K562 (cell line): ENCODE data around the gene RBM18. TPM values are rescaled to one million over a fixed set of nuclear protein-coding genes. Genes with fewer than 3 reads are reported as not detected.

Experiments used
- polyA plus RNA-seq, 8 experiments: library from polyadenylated mRNA; depleted of rRNA in 4 of 8; stranded (reverse) in 5 of 8; unstranded in 3 of 8; fragments of >200 nt; fragmentation: Nextera tagmentation in 2 of 8; fragmentation: Illumina TruSeq in 1 of 8; extraction: Ambion mirVana in 2 of 8; extraction: Trizol in 1 of 8; gene quantifications; 2 replicates each; pipeline versions ENCODE4 v1.2.1 to v1.2.3, GENCODE V29; 2011 to 2014; ENCODE audit warnings: inconsistent platforms in 1 of 8, missing spikeins in 1 of 8
- total RNA-seq, 7 experiments: library from RNA; depleted of rRNA in 6 of 7; stranded (reverse); fragments of >200 nt in 6 of 7; fragmentation: Illumina TruSeq in 2 of 7; extraction: Trizol in 2 of 7; gene quantifications; 2 replicates each; pipeline versions ENCODE4 v1.2.1 to v1.2.3, GENCODE V29; 2011 to 2021; ENCODE audit warnings: low replicate concordance in 1 of 7
- TF ChIP-seq, protein P1 (sequence below): fragments of 200-600 bp; sonication (generic); IDR thresholded peaks from one replicate; pipeline ENCODE4 v1.6.1; 2012; ENCODE audit warnings: mild to moderate bottlenecking, low read depth, low read length, inconsistent platforms

Gene RBM18
- total and polyA plus RNA-seq, 9 of the 15 experiments (the other 6 are each of a cell fraction or from before 2014, with no cell fraction given): 7.9 to 86.3 (median 34.0) TPM

DNA sequence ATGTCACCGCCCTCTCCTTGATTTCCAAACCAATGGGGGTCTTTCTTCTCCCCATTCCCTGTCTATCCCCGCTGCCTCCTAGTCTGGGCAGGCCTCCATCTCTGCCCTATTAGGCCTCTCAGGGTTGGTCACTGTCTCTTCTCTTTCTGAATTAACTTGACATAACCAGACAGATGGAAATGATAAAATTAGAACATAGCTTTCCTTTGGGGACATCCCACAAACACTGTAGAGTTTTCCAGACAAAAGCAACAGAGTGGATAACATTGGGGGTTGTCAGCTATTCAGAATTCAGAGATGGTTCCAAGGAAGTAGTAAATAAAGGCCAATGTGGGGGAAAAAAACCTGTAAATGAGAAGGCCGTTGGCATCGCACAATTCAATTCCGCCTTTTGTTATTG lies 60.6 kb downstream of the RBM18 start (continued):
- TF ChIP-seq, protein P1, sequence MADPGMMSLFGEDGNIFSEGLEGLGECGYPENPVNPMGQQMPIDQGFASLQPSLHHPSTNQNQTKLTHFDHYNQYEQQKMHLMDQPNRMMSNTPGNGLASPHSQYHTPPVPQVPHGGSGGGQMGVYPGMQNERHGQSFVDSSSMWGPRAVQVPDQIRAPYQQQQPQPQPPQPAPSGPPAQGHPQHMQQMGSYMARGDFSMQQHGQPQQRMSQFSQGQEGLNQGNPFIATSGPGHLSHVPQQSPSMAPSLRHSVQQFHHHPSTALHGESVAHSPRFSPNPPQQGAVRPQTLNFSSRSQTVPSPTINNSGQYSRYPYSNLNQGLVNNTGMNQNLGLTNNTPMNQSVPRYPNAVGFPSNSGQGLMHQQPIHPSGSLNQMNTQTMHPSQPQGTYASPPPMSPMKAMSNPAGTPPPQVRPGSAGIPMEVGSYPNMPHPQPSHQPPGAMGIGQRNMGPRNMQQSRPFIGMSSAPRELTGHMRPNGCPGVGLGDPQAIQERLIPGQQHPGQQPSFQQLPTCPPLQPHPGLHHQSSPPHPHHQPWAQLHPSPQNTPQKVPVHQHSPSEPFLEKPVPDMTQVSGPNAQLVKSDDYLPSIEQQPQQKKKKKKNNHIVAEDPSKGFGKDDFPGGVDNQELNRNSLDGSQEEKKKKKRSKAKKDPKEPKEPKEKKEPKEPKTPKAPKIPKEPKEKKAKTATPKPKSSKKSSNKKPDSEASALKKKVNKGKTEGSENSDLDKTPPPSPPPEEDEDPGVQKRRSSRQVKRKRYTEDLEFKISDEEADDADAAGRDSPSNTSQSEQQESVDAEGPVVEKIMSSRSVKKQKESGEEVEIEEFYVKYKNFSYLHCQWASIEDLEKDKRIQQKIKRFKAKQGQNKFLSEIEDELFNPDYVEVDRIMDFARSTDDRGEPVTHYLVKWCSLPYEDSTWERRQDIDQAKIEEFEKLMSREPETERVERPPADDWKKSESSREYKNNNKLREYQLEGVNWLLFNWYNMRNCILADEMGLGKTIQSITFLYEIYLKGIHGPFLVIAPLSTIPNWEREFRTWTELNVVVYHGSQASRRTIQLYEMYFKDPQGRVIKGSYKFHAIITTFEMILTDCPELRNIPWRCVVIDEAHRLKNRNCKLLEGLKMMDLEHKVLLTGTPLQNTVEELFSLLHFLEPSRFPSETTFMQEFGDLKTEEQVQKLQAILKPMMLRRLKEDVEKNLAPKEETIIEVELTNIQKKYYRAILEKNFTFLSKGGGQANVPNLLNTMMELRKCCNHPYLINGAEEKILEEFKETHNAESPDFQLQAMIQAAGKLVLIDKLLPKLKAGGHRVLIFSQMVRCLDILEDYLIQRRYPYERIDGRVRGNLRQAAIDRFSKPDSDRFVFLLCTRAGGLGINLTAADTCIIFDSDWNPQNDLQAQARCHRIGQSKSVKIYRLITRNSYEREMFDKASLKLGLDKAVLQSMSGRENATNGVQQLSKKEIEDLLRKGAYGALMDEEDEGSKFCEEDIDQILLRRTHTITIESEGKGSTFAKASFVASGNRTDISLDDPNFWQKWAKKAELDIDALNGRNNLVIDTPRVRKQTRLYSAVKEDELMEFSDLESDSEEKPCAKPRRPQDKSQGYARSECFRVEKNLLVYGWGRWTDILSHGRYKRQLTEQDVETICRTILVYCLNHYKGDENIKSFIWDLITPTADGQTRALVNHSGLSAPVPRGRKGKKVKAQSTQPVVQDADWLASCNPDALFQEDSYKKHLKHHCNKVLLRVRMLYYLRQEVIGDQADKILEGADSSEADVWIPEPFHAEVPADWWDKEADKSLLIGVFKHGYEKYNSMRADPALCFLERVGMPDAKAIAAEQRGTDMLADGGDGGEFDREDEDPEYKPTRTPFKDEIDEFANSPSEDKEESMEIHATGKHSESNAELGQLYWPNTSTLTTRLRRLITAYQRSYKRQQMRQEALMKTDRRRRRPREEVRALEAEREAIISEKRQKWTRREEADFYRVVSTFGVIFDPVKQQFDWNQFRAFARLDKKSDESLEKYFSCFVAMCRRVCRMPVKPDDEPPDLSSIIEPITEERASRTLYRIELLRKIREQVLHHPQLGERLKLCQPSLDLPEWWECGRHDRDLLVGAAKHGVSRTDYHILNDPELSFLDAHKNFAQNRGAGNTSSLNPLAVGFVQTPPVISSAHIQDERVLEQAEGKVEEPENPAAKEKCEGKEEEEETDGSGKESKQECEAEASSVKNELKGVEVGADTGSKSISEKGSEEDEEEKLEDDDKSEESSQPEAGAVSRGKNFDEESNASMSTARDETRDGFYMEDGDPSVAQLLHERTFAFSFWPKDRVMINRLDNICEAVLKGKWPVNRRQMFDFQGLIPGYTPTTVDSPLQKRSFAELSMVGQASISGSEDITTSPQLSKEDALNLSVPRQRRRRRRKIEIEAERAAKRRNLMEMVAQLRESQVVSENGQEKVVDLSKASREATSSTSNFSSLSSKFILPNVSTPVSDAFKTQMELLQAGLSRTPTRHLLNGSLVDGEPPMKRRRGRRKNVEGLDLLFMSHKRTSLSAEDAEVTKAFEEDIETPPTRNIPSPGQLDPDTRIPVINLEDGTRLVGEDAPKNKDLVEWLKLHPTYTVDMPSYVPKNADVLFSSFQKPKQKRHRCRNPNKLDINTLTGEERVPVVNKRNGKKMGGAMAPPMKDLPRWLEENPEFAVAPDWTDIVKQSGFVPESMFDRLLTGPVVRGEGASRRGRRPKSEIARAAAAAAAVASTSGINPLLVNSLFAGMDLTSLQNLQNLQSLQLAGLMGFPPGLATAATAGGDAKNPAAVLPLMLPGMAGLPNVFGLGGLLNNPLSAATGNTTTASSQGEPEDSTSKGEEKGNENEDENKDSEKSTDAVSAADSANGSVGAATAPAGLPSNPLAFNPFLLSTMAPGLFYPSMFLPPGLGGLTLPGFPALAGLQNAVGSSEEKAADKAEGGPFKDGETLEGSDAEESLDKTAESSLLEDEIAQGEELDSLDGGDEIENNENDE: no peak
